Glutamatergic neuron (in vitro differentiated cells): Measurements from ENCODE around the gene SLC28A1. TPM values are rescaled to one million over a fixed set of nuclear protein-coding genes. Genes with fewer than 3 reads are reported as not detected.

Experiments used
- DNase-seq: peaks from one replicate; pipeline ENCODE4 v3.0.0; 2022
- H3K27ac Mint-ChIP-seq: one replicate; pipeline ENCODE4 v1.8.0; 2020; ENCODE audit warnings: mild to moderate bottlenecking, mixed read lengths, inconsistent platforms; ENCODE audit not compliant: unreplicated experiment
- H3K27me3 Mint-ChIP-seq: one replicate; pipeline ENCODE4 v1.8.0; 2020; ENCODE audit warnings: mild to moderate bottlenecking, moderate library complexity, mixed read lengths, inconsistent platforms; ENCODE audit not compliant: unreplicated experiment
- H3K36me3 Mint-ChIP-seq: one replicate; pipeline ENCODE4 v1.8.0; 2020; ENCODE audit warnings: mild to moderate bottlenecking, mixed read lengths, inconsistent platforms; ENCODE audit not compliant: unreplicated experiment
- H3K4me1 Mint-ChIP-seq: one replicate; pipeline ENCODE4 v1.8.0; 2020; ENCODE audit warnings: mild to moderate bottlenecking, low read depth, mixed read lengths, inconsistent platforms; ENCODE audit not compliant: unreplicated experiment
- H3K4me3 Mint-ChIP-seq: one replicate; pipeline ENCODE4 v1.8.0; 2020; ENCODE audit warnings: mild to moderate bottlenecking, mixed read lengths, inconsistent platforms; ENCODE audit not compliant: unreplicated experiment
- H3K9me3 Mint-ChIP-seq: one replicate; pipeline ENCODE4 v1.8.0; 2020; ENCODE audit warnings: mild to moderate bottlenecking, moderate library complexity, mixed read lengths, inconsistent platforms; ENCODE audit not compliant: unreplicated experiment
- CTCF ChIP-seq: fragments of 200-600 bp; sonication (generic); IDR thresholded peaks from one replicate; pipeline ENCODE4 v1.5.0; 2021; ENCODE audit not compliant: partially characterized antibody, unreplicated experiment
- total RNA-seq: library from RNA; stranded (reverse); fragmentation: NEBNext Ultra II Directional; extraction: Animal tissue kit (Norgen Biotek cat#: 25700); gene quantifications from one replicate; pipeline ENCODE4 v1.2.1, GENCODE V29; 2021; ENCODE audit not compliant: unreplicated experiment

SLC28A1 gene
- total RNA-seq, 1 donor from 2014 or later = 0.25 TPM

- Mint-ChIP-seq H3K4me1 (no peaks in the 10 kb centered on the region), H3K4me3 (no peak overlapping the region), H3K9me3 (peaks cover 5% of the 10 kb centered on the region), H3K27ac (no peak overlapping the region), H3K27me3 (no peaks in the 10 kb centered on the region), H3K36me3 (peaks cover 12% of the 10 kb centered on the region)
- TF ChIP-seq CTCF = no peak
- DNase-seq = no peak
Observed at GRCh38 chr15:84962955-84963354, 78.5 kb downstream of the SLC28A1 start.

GRCh38 chr15:84967380-84967779 is 82.9 kb downstream of the SLC28A1 start:
- Mint-ChIP-seq H3K4me1 (no peaks in the 10 kb centered on the region), H3K4me3 (no peak overlapping the region), H3K9me3 (peaks cover 9% of the 10 kb centered on the region), H3K27ac (no peak overlapping the region), H3K27me3 (no peaks in the 10 kb centered on the region), H3K36me3 (peaks cover 10% of the 10 kb centered on the region)
- no peak for DNase-seq
- no peak for TF ChIP-seq CTCF

GRCh38 chr15:84968301-84968700 is 83.8 kb downstream of the SLC28A1 start:
- no peak overlapping the region for H3K4me3 Mint-ChIP-seq
- peaks cover 10% of the 10 kb centered on the region for H3K36me3 Mint-ChIP-seq
- no peak overlapping the region for H3K27ac Mint-ChIP-seq
- H3K27me3 Mint-ChIP-seq = no peaks in the 10 kb centered on the region
- peaks cover 9% of the 10 kb centered on the region for H3K9me3 Mint-ChIP-seq
- H3K4me1 Mint-ChIP-seq = no peaks in the 10 kb centered on the region
- DNase-seq = no peak
- TF ChIP-seq CTCF = no peak

GRCh38 chr15:84969257-84969656 is 84.8 kb downstream of the SLC28A1 start:
- H3K27ac Mint-ChIP-seq = no peak overlapping the region
- no peak for TF ChIP-seq CTCF
- peaks cover 10% of the 10 kb centered on the region for H3K36me3 Mint-ChIP-seq
- no peak overlapping the region for H3K4me3 Mint-ChIP-seq
- no peaks in the 10 kb centered on the region for H3K27me3 Mint-ChIP-seq
- no peaks in the 10 kb centered on the region for H3K4me1 Mint-ChIP-seq
- peaks cover 7% of the 10 kb centered on the region for H3K9me3 Mint-ChIP-seq
- no peak for DNase-seq

GRCh38 chr15:84970843-84971242 is 86.4 kb downstream of the SLC28A1 start:
- Mint-ChIP-seq H3K4me1 (no peaks in the 10 kb centered on the region), H3K9me3 (peaks cover 7% of the 10 kb centered on the region), H3K27ac (no peak overlapping the region), H3K36me3 (peaks cover 5% of the 10 kb centered on the region), H3K27me3 (no peaks in the 10 kb centered on the region), H3K4me3 (no peak overlapping the region)
- TF ChIP-seq CTCF = no peak
- DNase-seq = no peak
